Measurements from ENCODE around the gene PSMD11. TPM values are rescaled to one million over a fixed set of nuclear protein-coding genes. Genes with fewer than 3 reads are reported as not detected.

Gene PSMD11
- total and polyA plus RNA-seq, 2 donors (not counting 3 experiments of a cell fraction or from before 2014, with no cell fraction given): 59.4 to 153 TPM

GRCh38 chr17:32488604-32489180, 44.4 kb downstream of the PSMD11 start:
- Histone ChIP-seq H3K4me1 (ENCODE audit: control insufficient read depth, extremely low read depth, insufficient read depth, low read length) (peaks cover 6% of the 10 kb centered on the region), H2AFZ (ENCODE audit: low read depth, low read length) (no peak overlapping the region), H3K9me1 (replicated peaks; ENCODE audit: control insufficient read depth, extremely low read depth, insufficient read depth, low read length) (no peaks in the 10 kb centered on the region), H3K36me3 (ENCODE audit: control insufficient read depth in 2 of 2, extremely low read depth in 1 of 2, insufficient read depth in 2 of 2, low read length in 2 of 2) (no peaks in the 10 kb centered on the region), H3K27me3 (ENCODE audit: control insufficient read depth in 2 of 2, insufficient read depth in 2 of 2, low read length in 2 of 2) (no peaks in the 10 kb centered on the region), H3K27ac (ENCODE audit: insufficient read depth, low read depth, low read length) (no peak overlapping the region), H3K9ac (replicated peaks; ENCODE audit: extremely low read depth, insufficient read depth, low read length) (no peak overlapping the region), H3K79me2 (ENCODE audit: control insufficient read depth, insufficient read depth, low read length) (peaks cover 2% of the 10 kb centered on the region), H3K4me2 (ENCODE audit: insufficient read depth, low read length) (no peak overlapping the region), H3K9me3 (replicated peaks; ENCODE audit: control insufficient read depth, insufficient read depth, low read length) (no peaks in the 10 kb centered on the region), H3K4me3 (replicated peaks in 1 of 3; ENCODE audit: insufficient read depth in 1 of 3, low read depth in 1 of 3, low read length in 3 of 3) (no peak overlapping the region), H4K20me1 (replicated peaks; ENCODE audit: control insufficient read depth, extremely low read depth, insufficient read depth, low read length) (no peaks in the 10 kb centered on the region)
- ChIA-PET CTCF (interaction anchor here (0.9 to 1.4 kb wide), 3 partner anchors 27 to 1262 kb away, joined by 3 to 6 read pairs (median 3); no protein-coding TSS in a partner anchor), POLR2A (no interaction called here)
- no peak for FAIRE-seq
- TF ChIP-seq GATA2 (IDR thresholded peaks at IDR 0.05; ENCODE audit: insufficient read depth, insufficient read length, low read depth, low read length) (no peak), CTCF (IDR thresholded peaks at IDR 0.05; ENCODE audit: extremely low read depth in 1 of 2, insufficient read depth in 1 of 2, low read depth in 1 of 2, low read length in 2 of 2) (no peak), MAX (IDR thresholded peaks at IDR 0.05; ENCODE audit: insufficient read depth, insufficient read length) (no peak), POLR2AphosphoS5 (IDR thresholded peaks at IDR 0.05; ENCODE audit: insufficient read depth, low read depth, low read length) (no peak), POLR2A (IDR thresholded peaks at IDR 0.05; ENCODE audit: low read depth, low read length) (no peak), JUN (IDR thresholded peaks at IDR 0.05; ENCODE audit: borderline replicate concordance, insufficient read depth, insufficient read length, low read depth) (no peak), EZH2 (IDR thresholded peaks at IDR 0.05; ENCODE audit: borderline replicate concordance, low read depth, low read length, severe bottlenecking) (no peak), FOS (IDR thresholded peaks at IDR 0.05; ENCODE audit: borderline replicate concordance, insufficient read depth, low read length) (no peak), MYC (IDR thresholded peaks at IDR 0.05; ENCODE audit: low read depth, low read length) (no peak)
- dilution Hi-C loops (cut with MboI; ENCODE audit: extremely low pct_ligation_motif_present, low sequenced_read_pairs): no loop called here
- intact Hi-C loops (cut with micrococcal nuclease): loop anchor here (10.0 kb wide), 1 partner anchor 506 kb away; the partner anchor contains the start of gene SPACA3
- no peak for DNase-seq (ENCODE audit: low read depth, low spot score)
- no TSS peak for BruUV-seq (replicated peaks)
